ENCODE measurements around the gene TCHP. TPM values are rescaled to one million over a fixed set of nuclear protein-coding genes. Genes with fewer than 3 reads are reported as not detected.

The TCHP gene
- total RNA-seq, 1 donor, result 9.1 TPM

GRCh38 chr12:109932878-109933503 lies 32.9 kb downstream of the TCHP start:
- TF ChIP-seq, protein P1, sequence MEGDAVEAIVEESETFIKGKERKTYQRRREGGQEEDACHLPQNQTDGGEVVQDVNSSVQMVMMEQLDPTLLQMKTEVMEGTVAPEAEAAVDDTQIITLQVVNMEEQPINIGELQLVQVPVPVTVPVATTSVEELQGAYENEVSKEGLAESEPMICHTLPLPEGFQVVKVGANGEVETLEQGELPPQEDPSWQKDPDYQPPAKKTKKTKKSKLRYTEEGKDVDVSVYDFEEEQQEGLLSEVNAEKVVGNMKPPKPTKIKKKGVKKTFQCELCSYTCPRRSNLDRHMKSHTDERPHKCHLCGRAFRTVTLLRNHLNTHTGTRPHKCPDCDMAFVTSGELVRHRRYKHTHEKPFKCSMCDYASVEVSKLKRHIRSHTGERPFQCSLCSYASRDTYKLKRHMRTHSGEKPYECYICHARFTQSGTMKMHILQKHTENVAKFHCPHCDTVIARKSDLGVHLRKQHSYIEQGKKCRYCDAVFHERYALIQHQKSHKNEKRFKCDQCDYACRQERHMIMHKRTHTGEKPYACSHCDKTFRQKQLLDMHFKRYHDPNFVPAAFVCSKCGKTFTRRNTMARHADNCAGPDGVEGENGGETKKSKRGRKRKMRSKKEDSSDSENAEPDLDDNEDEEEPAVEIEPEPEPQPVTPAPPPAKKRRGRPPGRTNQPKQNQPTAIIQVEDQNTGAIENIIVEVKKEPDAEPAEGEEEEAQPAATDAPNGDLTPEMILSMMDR (IDR thresholded peaks at IDR 0.05; ENCODE audit: insufficient read depth, low read depth, low read length), result no peak
- H3K4me3 ChIP-seq (ENCODE audit: low read depth, low read length), result no peak overlapping the region
- no peak for DNase-seq (ENCODE audit: low read depth)

GRCh38 chr12:109934026-109934425 lies 34.0 kb downstream of the TCHP start:
- TF ChIP-seq, protein P1 (IDR thresholded peaks at IDR 0.05; ENCODE audit: insufficient read depth, low read depth, low read length), result peak; percentile 56
- DNase-seq (ENCODE audit: low read depth), result no peak
- no peak overlapping the region for H3K4me3 ChIP-seq (ENCODE audit: low read depth, low read length)

- TF ChIP-seq, protein P1 (IDR thresholded peaks at IDR 0.05; ENCODE audit: insufficient read depth, low read depth, low read length), result no peak
- DNase-seq (ENCODE audit: low read depth), result no peak
Measured at GRCh38 chr12:109937371-109937770, 37.3 kb downstream of the TCHP start.

GRCh38 chr12:109938947-109939346 lies 38.9 kb downstream of the TCHP start:
- no peak for DNase-seq (ENCODE audit: low read depth)
- TF ChIP-seq, protein P1 (IDR thresholded peaks at IDR 0.05; ENCODE audit: insufficient read depth, low read depth, low read length), result no peak
- H3K4me3 ChIP-seq (ENCODE audit: low read depth, low read length), result no peak overlapping the region

More at GRCh38 chr12:109937371-109937770, 37.3 kb downstream of the TCHP start:
- no peak overlapping the region for H3K4me3 ChIP-seq (ENCODE audit: low read depth, low read length)

- no peak for DNase-seq (ENCODE audit: low read depth)
- H3K4me3 ChIP-seq (ENCODE audit: low read depth, low read length), result no peak overlapping the region
- TF ChIP-seq, protein P1 (IDR thresholded peaks at IDR 0.05; ENCODE audit: insufficient read depth, low read depth, low read length), result no peak
Measured at GRCh38 chr12:109939504-109939903, 39.4 kb downstream of the TCHP start.

GRCh38 chr12:109940339-109940923 lies 40.4 kb downstream of the TCHP start:
- H3K4me3 ChIP-seq (ENCODE audit: low read depth, low read length), result no peak overlapping the region
- TF ChIP-seq, protein P1 (IDR thresholded peaks at IDR 0.05; ENCODE audit: insufficient read depth, low read depth, low read length), result no peak
- no peak for DNase-seq (ENCODE audit: low read depth)
